Lower lobe of right lung (tissue), 2 donors: ENCODE results near the gene DPP10. TPM values are rescaled to one million over a fixed set of nuclear protein-coding genes. Genes with fewer than 3 reads are reported as not detected.
A peak's percentile ranks its signal among the peaks of the same experiment; 100 is the strongest.

Experiments used
- ATAC-seq, 2 donors: fragments of 200-7000 bp; cut with Tn5 transposase; one replicate each; pipeline ENCODE4 v1.9.1; 2020 to 2022; ENCODE audit warnings: mild to moderate bottlenecking in 2 of 2, moderate library complexity in 2 of 2
- DNase-seq: peaks from one replicate; pipeline ENCODE4 v3.0.0-alpha.2; 2020
- H3K27ac ChIP-seq: fragments of 200-600 bp; one replicate; pipeline ENCODE4 v1.8.0; 2022
- H3K27me3 ChIP-seq: fragments of 200-600 bp; one replicate; pipeline ENCODE4 v1.8.0; 2022; ENCODE audit warnings: low read depth
- H3K36me3 ChIP-seq: fragments of 200-600 bp; one replicate; pipeline ENCODE4 v1.8.0; 2022; ENCODE audit warnings: mild to moderate bottlenecking
- H3K4me1 ChIP-seq: fragments of 200-600 bp; one replicate; pipeline ENCODE4 v1.8.0; 2022
- H3K4me3 ChIP-seq: fragments of 200-600 bp; one replicate; pipeline ENCODE4 v1.8.0; 2022; ENCODE audit warnings: mild to moderate bottlenecking
- H3K9me3 ChIP-seq: fragments of 200-600 bp; one replicate; pipeline ENCODE4 v1.8.0; 2022
- intact Hi-C: fragments of 100-400 bp; cut with DNase I; formaldehyde crosslinking; loops from one replicate; pipeline ENCODE4 v1.11.0; 2022
- total RNA-seq: library from RNA; stranded (reverse); fragmentation: NEBNext Ultra II Directional; extraction: Animal tissue kit (Norgen Biotek cat#: 25700); gene quantifications from one replicate; pipeline ENCODE4 v1.2.1, GENCODE V29; 2021
- TF ChIP-seq, protein P1 (sequence below): fragments of 200-600 bp; IDR thresholded peaks from one replicate; pipeline ENCODE4 v1.8.0; 2022; ENCODE audit warnings: antibody characterized with exemption, mild to moderate bottlenecking
- donor health status: DM: no; HTN: yes; CAD: no; lungs with severe emphysema.

DPP10 gene
- total RNA-seq, 1 donor from 2014 or later = 0.80 TPM

DNA sequence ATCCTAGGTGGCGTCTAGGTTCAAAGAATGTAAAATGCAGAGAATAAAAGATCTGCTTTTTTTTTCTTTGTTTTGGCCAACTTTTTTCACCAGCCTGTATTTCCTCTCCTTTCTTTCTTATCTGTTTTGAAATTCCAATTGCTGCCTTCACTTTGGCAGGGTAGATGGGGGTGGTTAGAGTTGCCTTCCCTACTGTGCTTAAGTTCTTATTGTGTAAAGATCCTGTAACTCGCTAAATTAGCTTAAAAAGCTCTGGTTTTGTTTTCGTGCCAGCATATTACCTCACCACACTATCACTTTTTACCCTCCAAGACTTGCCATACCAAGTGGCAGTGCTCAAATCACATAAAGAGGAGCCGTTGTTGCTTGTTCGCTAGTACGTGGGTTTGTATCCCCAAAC is 921.7 kb downstream of the DPP10 start:
- TF ChIP-seq, protein P1, sequence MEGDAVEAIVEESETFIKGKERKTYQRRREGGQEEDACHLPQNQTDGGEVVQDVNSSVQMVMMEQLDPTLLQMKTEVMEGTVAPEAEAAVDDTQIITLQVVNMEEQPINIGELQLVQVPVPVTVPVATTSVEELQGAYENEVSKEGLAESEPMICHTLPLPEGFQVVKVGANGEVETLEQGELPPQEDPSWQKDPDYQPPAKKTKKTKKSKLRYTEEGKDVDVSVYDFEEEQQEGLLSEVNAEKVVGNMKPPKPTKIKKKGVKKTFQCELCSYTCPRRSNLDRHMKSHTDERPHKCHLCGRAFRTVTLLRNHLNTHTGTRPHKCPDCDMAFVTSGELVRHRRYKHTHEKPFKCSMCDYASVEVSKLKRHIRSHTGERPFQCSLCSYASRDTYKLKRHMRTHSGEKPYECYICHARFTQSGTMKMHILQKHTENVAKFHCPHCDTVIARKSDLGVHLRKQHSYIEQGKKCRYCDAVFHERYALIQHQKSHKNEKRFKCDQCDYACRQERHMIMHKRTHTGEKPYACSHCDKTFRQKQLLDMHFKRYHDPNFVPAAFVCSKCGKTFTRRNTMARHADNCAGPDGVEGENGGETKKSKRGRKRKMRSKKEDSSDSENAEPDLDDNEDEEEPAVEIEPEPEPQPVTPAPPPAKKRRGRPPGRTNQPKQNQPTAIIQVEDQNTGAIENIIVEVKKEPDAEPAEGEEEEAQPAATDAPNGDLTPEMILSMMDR = no peak
- Histone ChIP-seq H3K4me3 (no peak overlapping the region), H3K4me1 (no peaks in the 10 kb centered on the region), H3K36me3 (no peaks in the 10 kb centered on the region), H3K9me3 (no peaks in the 10 kb centered on the region), H3K27me3 (no peaks in the 10 kb centered on the region), H3K27ac (no peak overlapping the region)
- intact Hi-C loops = no loop called here
- DNase-seq (no peak), ATAC-seq (no peak)

DNA sequence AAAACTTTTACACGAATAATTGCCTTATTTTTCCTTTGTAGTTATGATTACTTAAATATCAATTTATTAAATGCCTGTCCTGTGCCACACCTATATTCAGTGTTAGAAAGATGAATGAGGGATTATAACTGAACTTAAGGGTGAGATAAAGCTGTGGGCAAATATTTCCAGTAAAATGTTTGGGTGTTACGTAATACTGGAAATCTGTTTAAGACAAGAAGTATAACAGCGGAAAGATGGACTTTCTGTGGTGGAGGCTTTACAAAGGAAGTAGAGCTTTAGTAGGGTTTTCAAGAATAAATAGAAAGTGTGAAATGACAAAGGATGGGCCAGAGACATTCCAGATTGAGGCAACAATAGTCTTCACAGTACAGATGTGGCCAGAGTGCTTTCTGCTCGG is 927.0 kb downstream of the DPP10 start:
- peaks cover 4% of the 10 kb centered on the region for H3K9me3 ChIP-seq
- no peak overlapping the region for H3K27ac ChIP-seq
- intact Hi-C loops = no loop called here
- no peak for ATAC-seq
- no peak for DNase-seq
- H3K27me3 ChIP-seq = no peaks in the 10 kb centered on the region
- TF ChIP-seq, protein P1 = no peak
- H3K36me3 ChIP-seq = no peaks in the 10 kb centered on the region
- H3K4me3 ChIP-seq = no peak overlapping the region
- H3K4me1 ChIP-seq = no peaks in the 10 kb centered on the region

DNA sequence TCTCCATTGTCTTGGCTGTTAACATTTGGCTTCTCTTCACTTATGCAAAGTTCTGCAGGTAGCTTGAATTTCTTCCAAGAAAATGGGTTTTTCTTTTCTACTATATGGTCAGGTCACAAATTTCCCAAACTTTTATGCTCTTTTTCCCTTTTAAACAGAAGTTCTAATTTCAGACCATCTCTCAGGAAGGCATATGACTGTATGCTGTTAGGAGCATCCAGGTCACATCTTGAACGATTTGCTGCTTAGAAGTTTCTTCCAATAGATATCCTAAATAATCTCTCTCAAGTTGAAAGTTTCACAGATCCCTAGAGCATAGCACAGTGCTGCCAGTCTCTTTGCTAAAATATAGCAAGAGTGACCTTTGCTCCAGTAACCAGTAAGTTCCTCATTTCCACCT is 932.5 kb downstream of the DPP10 start:
- TF ChIP-seq, protein P1 = no peak
- H3K9me3 ChIP-seq = peaks cover 25% of the 10 kb centered on the region
- H3K4me3 ChIP-seq = no peak overlapping the region
- H3K27me3 ChIP-seq = no peaks in the 10 kb centered on the region
- ATAC-seq (no peak), DNase-seq (no peak)
- H3K4me1 ChIP-seq = no peaks in the 10 kb centered on the region
- intact Hi-C loops = no loop called here
- no peaks in the 10 kb centered on the region for H3K36me3 ChIP-seq
- H3K27ac ChIP-seq = no peak overlapping the region

DNA sequence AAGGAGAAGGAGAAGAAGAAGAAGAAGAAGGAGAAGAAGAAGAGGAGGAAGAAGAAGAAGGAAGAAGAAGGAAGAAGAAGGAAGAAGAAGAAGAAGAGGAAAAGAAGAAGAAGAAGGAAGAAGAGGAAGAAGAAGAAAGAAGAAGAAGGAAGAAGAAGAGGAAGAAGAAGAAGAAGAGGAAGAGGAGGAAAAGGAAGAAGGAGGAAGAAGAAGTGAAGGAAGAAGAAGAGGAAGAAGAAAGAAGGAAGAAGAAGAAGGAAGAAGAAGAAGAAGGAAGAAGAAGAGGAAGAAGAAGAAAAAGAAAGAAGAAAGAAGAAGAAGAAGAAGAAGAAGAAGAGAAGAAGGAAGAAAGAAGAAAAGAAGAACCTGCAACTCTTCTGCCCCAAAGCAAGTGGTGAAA is 942.0 kb downstream of the DPP10 start:
- Histone ChIP-seq H3K4me1 (no peaks in the 10 kb centered on the region), H3K36me3 (no peaks in the 10 kb centered on the region), H3K27me3 (no peaks in the 10 kb centered on the region), H3K4me3 (no peak overlapping the region), H3K27ac (no peak overlapping the region), H3K9me3 (no peaks in the 10 kb centered on the region)
- DNase-seq = no peak
- TF ChIP-seq, protein P1 = no peak
- no peak for ATAC-seq
- intact Hi-C loops = no loop called here

DNA sequence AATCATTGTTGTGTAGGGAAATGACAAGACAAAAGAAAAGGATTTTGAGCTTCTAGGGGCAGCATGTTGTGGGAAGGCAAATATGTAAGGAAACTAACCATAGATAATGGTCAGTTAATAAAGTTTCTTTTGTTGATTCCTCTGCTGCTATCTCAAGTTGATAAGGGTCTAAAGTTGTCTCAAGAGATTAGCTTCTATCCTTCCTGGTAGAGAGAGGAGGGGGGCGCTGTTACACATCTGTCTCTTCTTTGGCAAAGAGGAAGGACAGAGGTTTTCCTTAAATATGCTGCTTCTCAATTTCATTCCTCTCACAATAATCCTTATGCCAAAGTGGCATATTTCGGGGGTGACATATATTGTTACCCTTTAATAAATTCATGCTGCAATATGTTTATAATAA is 944.0 kb downstream of the DPP10 start:
- Histone ChIP-seq H3K27ac (no peak overlapping the region), H3K27me3 (no peaks in the 10 kb centered on the region), H3K4me1 (no peaks in the 10 kb centered on the region), H3K4me3 (no peak overlapping the region), H3K9me3 (no peaks in the 10 kb centered on the region), H3K36me3 (no peaks in the 10 kb centered on the region)
- ATAC-seq = no peak
- TF ChIP-seq, protein P1 = no peak
- no peak for DNase-seq
- intact Hi-C loops = no loop called here

DNA sequence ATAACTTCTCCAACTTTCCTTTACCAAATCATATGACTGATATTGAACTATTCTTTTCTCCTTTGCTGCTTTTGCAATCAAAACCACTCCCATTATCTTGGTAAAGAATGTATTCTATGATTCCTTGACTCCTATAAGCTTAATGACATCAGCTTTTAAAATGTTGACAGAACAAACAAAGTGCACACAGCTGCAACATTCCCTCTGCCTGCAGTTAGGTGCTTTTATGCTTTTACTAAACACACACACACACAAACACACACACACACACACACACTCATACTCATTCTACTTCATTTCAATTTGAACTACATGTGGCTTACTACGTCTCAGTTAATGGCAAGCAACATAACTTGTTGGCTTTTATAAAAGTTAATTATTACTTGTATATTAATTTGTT is 946.6 kb downstream of the DPP10 start:
- DNase-seq (no peak), ATAC-seq (peak; percentile 43 to 66)
- intact Hi-C loops = no loop called here
- H3K27me3 ChIP-seq = no peaks in the 10 kb centered on the region
- H3K4me1 ChIP-seq = no peaks in the 10 kb centered on the region
- TF ChIP-seq, protein P1 = no peak
- H3K27ac ChIP-seq = no peak overlapping the region
- H3K9me3 ChIP-seq = no peaks in the 10 kb centered on the region
- no peak overlapping the region for H3K4me3 ChIP-seq
- H3K36me3 ChIP-seq = no peaks in the 10 kb centered on the region
